Cerebellar nuclear complex (tissue), 1 donor: ENCODE data around the gene NPEPL1.
"Not testable (repeated sequence)": the region's sequence is repeated elsewhere in the genome, so short reads cannot be mapped to it uniquely, and the experiment has no call there.

Experiments
- DNase-seq, 2 experiments: peaks; one replicate each; lab custom pipeline; 2025; lab: John Stamatoyannopoulos, UW

NPEPL1 gene

DNA sequence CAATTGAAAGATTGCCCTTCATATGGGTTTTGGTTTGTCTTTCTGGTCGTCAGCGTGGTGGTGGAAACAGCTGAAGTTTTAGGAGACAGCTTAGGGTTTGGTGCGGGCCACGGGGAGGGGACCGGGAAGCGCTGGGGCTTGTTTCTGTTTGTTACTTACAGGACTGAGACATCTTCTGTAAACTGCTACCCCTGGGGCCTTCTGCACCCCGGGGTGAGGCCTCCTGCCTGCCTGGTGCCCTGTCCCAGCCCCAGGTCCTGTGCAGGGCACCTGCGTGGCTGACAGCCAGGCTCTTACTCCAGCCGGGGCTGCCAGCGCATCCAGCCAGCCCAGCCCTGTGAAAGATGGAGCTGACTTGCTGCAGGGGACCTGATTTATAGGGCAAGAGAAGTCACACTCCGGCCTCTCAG is 22.8 kb downstream of the NPEPL1 start:
- no peak for DNase-seq

DNA sequence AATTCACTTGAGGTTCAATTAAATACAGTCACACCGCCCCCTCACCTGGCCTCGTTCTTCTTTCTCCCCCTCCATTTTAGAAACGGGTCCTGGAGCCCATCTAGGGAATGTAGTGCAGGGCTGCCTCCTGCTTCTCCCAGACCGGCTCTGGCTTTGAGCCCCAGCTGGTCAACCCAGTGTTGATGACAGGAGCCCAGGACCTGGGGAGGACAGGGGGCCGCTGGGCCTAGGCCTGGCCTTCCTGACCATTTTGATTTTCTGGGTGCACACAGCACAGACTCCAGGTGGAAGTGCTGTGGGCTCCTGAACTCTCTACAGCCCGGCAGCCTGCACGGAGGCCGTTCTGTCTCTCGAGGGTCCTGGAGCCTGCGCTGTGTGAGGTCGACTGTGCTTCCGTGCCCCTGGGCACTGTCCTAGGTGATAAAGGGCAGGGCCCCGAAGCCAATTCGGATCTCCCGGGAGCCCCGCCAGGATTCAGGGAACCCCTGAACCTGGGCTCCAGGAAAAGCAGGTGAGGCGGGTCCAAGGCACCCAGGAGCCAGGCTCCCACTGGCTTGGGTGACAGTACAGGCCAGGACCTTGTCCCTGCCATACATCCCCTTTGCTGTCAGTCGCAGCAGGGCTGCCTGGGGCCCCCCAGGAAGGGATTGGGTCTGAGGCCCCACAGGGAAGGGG is 23.3 kb downstream of the NPEPL1 start:
- no peak for DNase-seq

DNA sequence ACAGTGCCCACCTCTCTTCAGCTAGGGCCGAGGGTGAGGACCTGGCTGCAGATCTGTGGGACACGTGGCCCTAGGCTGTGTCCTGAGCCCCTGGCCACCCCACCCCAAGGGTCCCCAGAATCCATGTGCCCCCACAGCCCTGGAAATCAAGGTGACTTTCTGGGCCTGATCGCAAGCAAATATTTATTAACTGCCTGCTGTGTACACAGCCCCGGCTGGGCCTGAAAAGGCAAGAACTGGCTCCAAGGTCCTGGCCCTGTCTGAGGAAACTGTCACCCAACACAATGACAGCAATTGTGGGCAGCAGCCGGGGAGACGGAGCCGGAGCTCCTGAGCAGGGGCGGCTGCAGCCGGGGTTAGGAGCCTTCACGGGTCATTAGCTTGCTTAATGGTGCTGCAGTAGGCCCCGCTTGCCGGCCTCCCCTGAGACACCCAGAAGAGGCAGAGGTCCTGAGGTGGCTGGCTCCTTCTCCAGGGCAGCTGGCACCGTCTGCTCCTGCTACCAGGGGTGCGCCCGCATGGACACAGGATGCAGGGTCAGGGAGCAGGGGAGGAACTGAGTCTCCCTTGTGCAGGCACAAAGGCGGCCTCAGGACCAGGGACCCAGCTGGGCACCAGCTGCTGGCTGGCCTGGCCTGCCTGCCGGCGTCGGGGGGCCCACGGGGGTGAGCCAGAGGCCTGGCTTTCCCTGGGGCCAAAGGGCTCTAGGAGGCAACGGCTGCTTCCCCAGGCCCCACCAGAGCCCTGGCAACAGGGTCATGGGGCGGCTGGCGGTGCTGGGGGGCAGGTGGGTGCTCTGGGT is 24.1 kb downstream of the NPEPL1 start:
- DNase-seq: no peak

DNA sequence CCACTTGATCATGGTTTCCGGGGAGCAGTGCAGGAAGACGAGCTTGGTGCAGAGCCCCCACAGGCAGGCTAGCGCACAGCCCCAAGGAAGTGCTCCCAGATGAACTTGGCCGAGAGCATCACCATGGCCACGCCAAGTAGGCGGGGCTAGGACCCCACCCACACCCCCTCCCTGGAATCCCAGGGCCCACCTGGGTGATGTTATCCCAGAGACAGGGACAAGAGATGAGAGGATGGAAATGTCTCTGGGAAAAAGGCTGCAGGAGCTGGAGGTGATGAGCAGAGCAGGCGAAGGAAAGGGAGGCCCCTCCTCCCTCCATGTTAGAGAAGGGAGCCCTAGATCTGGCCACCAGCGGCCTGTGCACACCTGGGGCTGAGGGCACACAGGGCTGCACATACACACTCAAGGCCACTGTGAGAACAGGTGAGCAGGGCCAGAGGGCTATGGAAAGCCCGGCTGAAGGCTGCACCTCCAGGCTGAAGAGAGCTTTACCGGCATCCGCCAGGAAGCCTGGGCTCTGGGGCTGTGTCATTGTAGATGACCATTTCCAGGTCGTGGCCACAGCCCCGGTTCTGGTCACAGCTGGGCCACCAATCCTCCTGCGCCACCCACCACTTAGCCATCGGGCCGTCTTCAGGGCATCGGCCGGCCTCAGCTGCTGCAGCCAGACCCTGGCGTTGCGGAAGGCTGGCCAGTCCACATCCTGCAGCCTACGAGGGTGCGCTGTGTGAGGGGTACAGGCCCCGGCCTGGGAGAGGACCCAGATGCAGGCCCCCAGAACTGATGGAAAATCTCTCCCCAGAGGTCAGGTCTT is 24.9 kb downstream of the NPEPL1 start:
- no peak for DNase-seq

- DNase-seq: no peak
Measured at GRCh38 chr20:58718121-58718563, 25.5 kb downstream of the NPEPL1 start.

- no peak for DNase-seq
Measured at GRCh38 chr20:58718729-58719128, 26.1 kb downstream of the NPEPL1 start.

- no peak for DNase-seq
Measured at GRCh38 chr20:58719258-58719657, 26.7 kb downstream of the NPEPL1 start.

GRCh38 chr20:58719971-58720371 is 27.4 kb downstream of the NPEPL1 start:
- no peak for DNase-seq

DNA sequence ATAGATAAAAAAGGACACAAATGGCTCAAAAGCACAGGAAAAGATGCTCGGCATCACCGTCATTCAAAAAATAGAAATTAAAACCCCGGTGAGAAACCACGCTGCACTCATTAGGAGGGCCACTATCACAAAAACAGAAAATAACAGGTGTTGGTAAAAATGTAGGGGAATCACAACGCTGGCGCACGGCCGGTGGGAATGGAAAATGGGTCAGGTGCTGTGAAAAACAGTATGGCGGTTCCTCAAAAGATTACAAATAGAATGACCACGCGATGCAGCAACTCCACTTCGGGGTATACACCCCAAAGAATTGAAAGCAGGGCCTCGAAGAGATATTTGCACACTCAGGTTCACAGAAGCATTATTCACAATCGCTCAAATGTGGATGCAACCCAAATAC is 28.3 kb downstream of the NPEPL1 start:
- DNase-seq: no peak

DNA sequence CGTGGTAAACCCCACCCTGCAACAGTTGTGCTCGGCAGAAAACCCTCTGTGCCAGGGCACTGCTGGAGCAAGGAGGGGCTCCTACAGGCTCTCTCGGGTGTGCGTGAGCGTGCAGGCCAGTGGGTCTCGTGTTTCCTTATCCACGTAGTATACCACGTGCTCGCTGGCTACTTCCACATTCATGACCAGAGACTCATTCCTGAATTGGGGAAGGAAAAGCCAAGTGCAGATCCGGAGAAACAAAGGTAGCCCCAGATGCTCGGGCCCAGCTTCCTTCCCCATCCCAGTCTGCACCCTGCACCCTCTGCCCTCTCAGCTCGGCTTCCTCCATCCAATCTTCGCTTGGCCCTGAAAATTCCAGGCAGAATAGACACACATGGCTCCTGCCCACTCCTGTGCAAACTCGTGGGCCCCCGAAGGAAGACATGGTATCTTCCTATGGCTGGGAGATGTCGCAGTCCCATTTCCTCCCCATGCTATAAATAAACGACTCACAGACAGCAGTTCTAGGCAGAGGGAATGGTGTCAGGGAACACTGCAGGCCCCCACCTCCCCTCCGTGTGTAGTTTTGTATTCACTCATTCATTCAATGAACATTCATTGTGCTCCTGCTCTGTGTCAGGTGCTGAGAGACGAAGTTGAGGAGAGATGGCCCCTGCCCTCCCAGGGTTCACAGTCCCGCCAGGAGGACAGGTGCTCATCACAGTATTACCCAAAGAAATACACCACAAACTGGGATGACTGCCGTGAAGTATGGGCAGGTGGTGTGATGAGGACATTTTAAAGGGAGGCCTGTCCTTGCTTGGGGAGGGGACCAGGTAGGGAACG is 29.6 kb downstream of the NPEPL1 start:
- no peak for DNase-seq

DNA sequence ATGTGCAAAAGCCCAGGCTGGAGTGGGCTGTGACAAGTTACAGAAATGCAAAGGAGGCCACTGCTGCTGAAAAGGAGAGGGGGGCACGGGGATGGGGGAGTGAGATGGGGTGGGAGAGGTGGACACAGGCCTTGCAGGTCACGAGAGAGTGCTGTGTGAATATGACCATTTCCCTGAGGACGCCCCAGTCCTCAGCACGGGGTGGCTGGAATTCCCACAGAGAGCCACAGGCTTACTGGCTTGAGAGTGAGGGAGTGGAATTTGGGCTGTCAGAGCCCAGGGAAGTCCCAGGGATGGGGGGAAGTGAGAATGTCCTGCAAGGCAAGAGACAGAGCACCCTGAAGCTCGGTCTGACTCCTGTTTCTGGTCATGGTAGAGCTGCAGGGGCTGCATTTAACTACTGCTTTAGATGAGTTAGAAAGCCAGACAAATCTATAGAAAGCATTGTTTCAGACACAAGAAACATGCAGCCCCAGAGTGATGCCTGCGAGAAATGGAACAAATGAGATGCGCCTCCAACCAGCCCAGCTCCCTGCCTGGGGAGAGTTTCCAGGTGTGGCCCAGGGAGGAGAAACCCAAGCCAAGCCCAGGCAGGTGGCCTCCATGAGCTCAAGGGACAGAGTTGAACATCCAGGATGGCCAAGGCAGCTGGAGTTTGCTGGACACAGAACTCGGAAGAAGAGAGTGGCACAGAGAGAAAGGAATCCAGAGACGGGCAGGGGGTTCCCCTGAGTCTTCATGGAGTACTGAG is 30.5 kb downstream of the NPEPL1 start:
- no peak for DNase-seq

DNA sequence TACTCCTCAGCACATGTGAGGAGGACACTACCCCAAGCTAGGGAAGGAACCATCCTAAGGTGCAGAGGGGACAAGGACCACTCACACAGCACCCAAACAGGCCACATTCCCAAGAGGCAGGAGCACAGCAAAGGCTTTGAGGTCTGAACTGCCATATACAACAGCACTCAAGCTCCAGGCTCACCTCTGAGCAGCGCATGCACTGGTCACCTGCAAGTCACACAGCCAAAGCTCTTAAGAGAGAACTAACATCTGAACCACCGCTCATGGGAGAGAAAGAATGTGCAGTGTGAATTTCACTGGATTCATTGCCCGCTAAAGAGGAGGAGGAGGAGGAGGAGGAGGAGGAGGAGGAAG is 31.0 kb downstream of the NPEPL1 start:
- DNase-seq: no peak

GRCh38 chr20:58726156-58726555 is 33.6 kb downstream of the NPEPL1 start:
- not testable (repeated sequence) for DNase-seq

GRCh38 chr20:58731192-58731591 is 38.6 kb downstream of the NPEPL1 start:
- no peak for DNase-seq

DNA sequence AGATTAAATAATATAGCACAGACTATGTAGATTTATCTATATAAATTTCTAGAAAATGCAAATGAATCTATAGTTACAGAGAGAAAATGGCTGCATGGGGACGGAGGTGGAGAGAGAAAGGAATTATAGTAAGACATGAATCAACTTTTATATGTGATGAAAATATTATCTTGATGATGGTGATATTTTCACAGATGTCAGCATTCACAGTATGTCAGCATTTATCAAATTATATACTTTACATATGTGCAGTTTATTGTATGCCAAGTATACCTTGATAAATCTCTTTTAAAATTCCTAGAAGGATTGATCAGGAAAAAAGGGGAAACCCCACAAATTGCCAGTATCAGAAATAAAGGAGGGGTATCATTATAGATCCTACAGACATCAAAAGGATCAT is 44.6 kb downstream of the NPEPL1 start:
- DNase-seq: no peak

DNA sequence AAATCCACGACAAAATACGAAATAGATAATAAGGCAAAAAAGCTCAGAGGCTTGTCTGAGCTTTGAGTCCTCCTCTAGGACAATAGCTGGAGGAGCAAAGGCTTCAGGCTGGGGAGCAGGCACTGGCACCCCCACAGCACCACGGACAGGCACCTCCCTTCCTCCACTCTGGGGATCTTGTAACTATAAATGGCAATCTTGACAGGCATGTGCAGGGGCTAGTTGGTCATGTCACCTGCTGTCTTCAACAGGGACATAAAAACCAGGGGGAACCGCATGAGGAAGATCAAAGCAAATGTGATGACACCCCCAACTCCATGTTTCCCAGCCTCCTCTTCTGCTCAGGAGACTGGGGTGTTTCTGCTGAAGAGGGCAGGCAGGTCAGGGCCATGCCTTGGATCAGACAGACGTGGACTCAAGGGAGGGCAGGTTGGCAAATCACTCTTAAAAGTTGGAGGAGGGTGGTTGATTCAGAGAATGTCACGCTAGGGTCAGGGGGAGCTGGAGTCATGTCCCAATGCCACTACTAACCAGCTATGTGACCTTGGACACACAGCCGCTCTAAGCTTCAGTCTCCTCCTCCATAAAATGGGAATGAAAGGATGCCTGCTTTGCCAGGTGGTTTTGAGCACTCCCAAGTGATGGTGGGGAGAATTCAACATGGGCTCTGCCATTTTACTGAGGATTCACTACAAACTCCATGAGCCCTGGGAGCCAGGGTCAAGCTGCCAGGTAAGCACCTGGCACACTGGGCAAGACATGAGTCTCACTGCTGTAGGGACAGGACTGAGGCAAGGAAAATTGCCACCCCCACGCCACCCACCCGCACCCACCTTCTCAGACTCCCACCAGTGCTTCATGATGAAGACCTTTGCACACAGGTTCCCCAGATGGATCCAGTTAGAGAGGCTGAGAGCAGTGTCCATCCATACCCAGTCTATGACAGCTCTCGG is 48.0 kb downstream of the NPEPL1 start:
- DNase-seq: no peak

DNA sequence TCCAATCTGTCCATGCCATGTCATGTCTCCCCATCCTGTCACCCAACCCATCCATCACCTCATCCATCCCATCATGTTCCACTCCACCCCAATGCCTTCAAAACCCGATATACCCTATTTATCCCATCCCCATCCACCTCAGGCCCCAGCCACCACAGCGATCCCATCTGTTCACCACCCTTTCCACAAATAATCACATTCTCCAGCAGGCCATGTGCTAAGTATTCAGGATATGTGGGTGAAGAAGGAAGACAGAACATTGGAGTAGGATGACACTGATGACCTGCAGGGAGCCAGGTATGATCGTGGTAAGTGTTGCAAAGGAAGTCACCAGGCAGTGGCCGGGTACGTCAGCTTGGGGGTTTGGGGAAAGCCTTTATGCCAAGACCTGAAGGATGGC is 48.8 kb downstream of the NPEPL1 start:
- DNase-seq: no peak

DNA sequence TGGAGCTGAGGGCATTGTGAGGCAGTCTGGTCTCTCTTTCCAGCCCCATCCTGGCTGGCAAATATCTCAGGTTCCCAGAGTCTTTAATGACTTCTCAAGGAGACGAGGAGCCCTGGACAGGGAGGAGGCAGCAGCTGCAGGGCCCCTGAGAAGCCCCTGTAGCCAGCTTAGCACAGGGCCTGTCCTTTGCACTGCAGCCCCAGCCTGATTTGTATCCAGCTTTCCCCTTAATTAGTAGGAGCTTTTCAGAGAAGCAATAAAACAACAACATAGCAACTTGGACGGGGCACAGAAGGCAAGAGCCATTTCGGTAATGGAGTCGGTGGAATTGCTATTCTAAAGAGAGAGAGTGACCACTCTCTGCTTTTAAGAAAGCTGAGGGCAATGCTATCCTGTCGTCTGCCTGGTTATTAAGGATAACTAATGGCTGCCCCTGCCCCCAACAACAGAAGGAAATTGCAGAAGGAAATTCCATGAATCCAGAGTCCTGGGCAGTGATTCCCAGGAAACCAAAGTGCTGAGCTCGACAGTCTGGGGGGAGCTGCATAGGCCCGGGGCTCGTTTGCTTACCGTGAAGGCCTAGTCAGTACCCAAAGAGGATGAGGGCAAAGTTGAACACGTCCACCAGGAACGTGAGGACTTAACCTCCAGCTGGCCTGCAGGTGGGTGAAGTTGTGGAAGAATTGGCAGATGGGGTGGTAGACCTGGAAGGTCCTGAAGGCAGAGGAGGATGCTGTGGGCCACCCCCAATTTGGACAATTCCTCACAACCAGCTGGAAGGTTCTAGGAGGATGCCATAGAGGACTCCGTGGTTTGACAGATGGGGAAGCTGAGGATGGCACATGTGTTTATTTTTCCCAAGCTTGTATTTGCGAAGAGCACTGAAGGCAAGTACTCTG is 50.3 kb downstream of the NPEPL1 start:
- DNase-seq: no peak
